CD14-positive monocyte (primary cell): Measurements from ENCODE around the gene KCNG1. TPM values are rescaled to one million over a fixed set of nuclear protein-coding genes. Genes with fewer than 3 reads are reported as not detected.

Experiments used
- DNase-seq, 3 donors: peaks; one replicate each; pipeline ENCODE4 v3.0.0-alpha.2; 2011 to 2022
- H2AFZ ChIP-seq: 2 replicates; pipeline ENCODE4 v1.6.0; 2012; ENCODE audit warnings: mild to moderate bottlenecking, low read depth, low read length, inconsistent platforms; ENCODE audit not compliant: insufficient read depth, poor library complexity, severe bottlenecking
- H3K27ac ChIP-seq, 2 donors: 1 replicate in 1 of 2; 2 replicates in 1 of 2; pipeline ENCODE4 v1.5.1; 2012 to 2013; ENCODE audit warnings: low read length in 2 of 2, control low read depth in 1 of 2, inconsistent platforms in 1 of 2, low read depth in 1 of 2, mild to moderate bottlenecking in 1 of 2
- H3K27me3 ChIP-seq, 2 donors: one replicate each; pipeline versions ENCODE4 v1.6.0 to v1.6.1; 2011 to 2013; ENCODE audit warnings: low read length in 2 of 2; ENCODE audit not compliant: control insufficient read depth in 2 of 2, insufficient read depth in 2 of 2
- H3K36me3 ChIP-seq, 2 donors: replicated peaks in 1 of 2; 1 replicate in 1 of 2; 2 replicates in 1 of 2; pipeline versions ENCODE4 v1.5.1 to v1.6.1; 2012 to 2013; ENCODE audit warnings: low read length in 2 of 2, control low read depth in 1 of 2, inconsistent platforms in 1 of 2, mild to moderate bottlenecking in 1 of 2; ENCODE audit not compliant: insufficient read depth in 2 of 2, control insufficient read depth in 1 of 2
- H3K4me1 ChIP-seq, 2 donors: 1 replicate in 1 of 2; 2 replicates in 1 of 2; pipeline versions ENCODE4 v1.5.1 to v1.6.1; 2012 to 2013; ENCODE audit warnings: low read length in 2 of 2, control low read depth in 1 of 2, inconsistent platforms in 1 of 2, mild to moderate bottlenecking in 1 of 2, moderate library complexity in 1 of 2; ENCODE audit not compliant: insufficient read depth in 2 of 2, control insufficient read depth in 1 of 2
- H3K4me2 ChIP-seq: replicated peaks from 2 replicates; pipeline ENCODE3; 2012; ENCODE audit warnings: low read length, moderate library complexity, mild to moderate bottlenecking; ENCODE audit not compliant: poor library complexity, severe bottlenecking; ENCODE audit errors: extremely low read depth
- H3K4me3 ChIP-seq, 3 experiments: fragments of 200-600 bp in 1 of 3; sonication (generic) in 1 of 3; replicated peaks in 1 of 3; 1 replicate in 2 of 3; 2 replicates in 1 of 3; pipeline ENCODE4 v1.5.1; 2011 to 2013; ENCODE audit warnings: low read length in 3 of 3, mild to moderate bottlenecking in 3 of 3, control low read depth in 2 of 3, low read depth in 2 of 3, inconsistent platforms in 1 of 3, moderate library complexity in 1 of 3
- H3K79me2 ChIP-seq: 2 replicates; pipeline ENCODE4 v1.6.0; 2012; ENCODE audit warnings: mild to moderate bottlenecking, control low read depth, inconsistent platforms, low read length, moderate library complexity; ENCODE audit not compliant: insufficient read depth
- H3K9ac ChIP-seq: 2 replicates; pipeline ENCODE4 v1.6.0; 2017; ENCODE audit warnings: low read length, mild to moderate bottlenecking; ENCODE audit not compliant: insufficient read depth, poor library complexity, severe bottlenecking
- H3K9me3 ChIP-seq, 2 donors: replicated peaks in 1 of 2; 1 replicate in 1 of 2; 2 replicates in 1 of 2; pipeline versions ENCODE4 v1.5.1 to v1.6.1; 2012 to 2013; ENCODE audit warnings: low read length in 2 of 2, control low read depth in 1 of 2; ENCODE audit not compliant: control insufficient read depth in 1 of 2, insufficient read depth in 1 of 2
- H4K20me1 ChIP-seq: 2 replicates; pipeline ENCODE4 v1.6.0; 2012; ENCODE audit warnings: mild to moderate bottlenecking, low read length, control low read depth, moderate library complexity; ENCODE audit not compliant: insufficient read depth
- H3K27ac Mint-ChIP-seq, 7 donors: one replicate each; pipeline ENCODE4 v1.8.0; 2020; ENCODE audit warnings: mild to moderate bottlenecking in 7 of 7, mixed read lengths in 7 of 7, moderate library complexity in 6 of 7, inconsistent platforms in 2 of 7
- H3K27me3 Mint-ChIP-seq, 3 donors: one replicate each; pipeline ENCODE4 v1.8.0; 2021 to 2022; ENCODE audit warnings: low read depth in 3 of 3, mild to moderate bottlenecking in 3 of 3, mixed read lengths in 3 of 3, moderate library complexity in 3 of 3, inconsistent platforms in 1 of 3
- H3K36me3 Mint-ChIP-seq, 2 donors: one replicate each; pipeline ENCODE4 v1.8.0; 2020; ENCODE audit warnings: mixed read lengths in 2 of 2, inconsistent platforms in 1 of 2, mild to moderate bottlenecking in 1 of 2
- H3K4me1 Mint-ChIP-seq: one replicate; pipeline ENCODE4 v1.8.0; 2020; ENCODE audit warnings: mild to moderate bottlenecking, mixed read lengths
- H3K4me3 Mint-ChIP-seq, 2 donors: one replicate each; pipeline ENCODE4 v1.8.0; 2020; ENCODE audit warnings: mild to moderate bottlenecking in 2 of 2, mixed read lengths in 2 of 2, moderate library complexity in 1 of 2
- H3K9me3 Mint-ChIP-seq, 7 donors: one replicate each; pipeline ENCODE4 v1.8.0; 2020 to 2022; ENCODE audit warnings: mixed read lengths in 7 of 7, mild to moderate bottlenecking in 6 of 7, moderate library complexity in 6 of 7, inconsistent platforms in 2 of 7
- CTCF ChIP-seq: fragments of 200-600 bp; IDR thresholded peaks from one replicate; pipeline ENCODE4 v1.8.0; 2022; ENCODE audit warnings: antibody characterized with exemption, mild to moderate bottlenecking
- intact Hi-C, 2 donors: fragments of 100-400 bp; cut with micrococcal nuclease; formaldehyde crosslinking; loops; one replicate each; pipeline versions ENCODE4 v1.15.0 to v1.15.1; 2023
- polyA plus RNA-seq, 3 donors: library from polyadenylated mRNA; depleted of rRNA in 1 of 3; unstranded in 2 of 3; stranded (reverse) in 1 of 3; fragments of 300-500 nt in 2 of 3; fragments of >200 nt in 1 of 3; fragmentation: Illumina TruSeq in 2 of 3; gene quantifications; 1 replicate in 2 of 3; 2 replicates in 1 of 3; pipeline ENCODE4 v1.2.3, GENCODE V29; 2012 to 2021

KCNG1 gene
- polyA plus RNA-seq, 3 donors = 0.04 TPM; not detected in 2

GRCh38 chr20:50953821-50954220 is 69.1 kb downstream of the KCNG1 start:
- Histone ChIP-seq H2AFZ (no peak overlapping the region), H3K9me3 (no peaks in the 10 kb centered on the region), H3K27me3 (no peaks in the 10 kb centered on the region), H3K79me2 (peaks cover 77% of the 10 kb centered on the region), H3K4me2 (no peak overlapping the region), H4K20me1 (peaks cover 78% of the 10 kb centered on the region), H3K4me3 (no peak overlapping the region), H3K27ac (no peak overlapping the region), H3K36me3 (peaks cover 62 to 67% of the 10 kb centered on the region in 2 donors), H3K4me1 (peaks cover 15 to 18% of the 10 kb centered on the region in 2 donors), H3K9ac (no peak overlapping the region)
- Mint-ChIP-seq H3K9me3 (no peaks in the 10 kb centered on the region), H3K4me3 (no peak overlapping the region), H3K4me1 (peaks cover 21% of the 10 kb centered on the region), H3K36me3 (peaks cover 50 to 68% of the 10 kb centered on the region in 2 donors), H3K27me3 (peaks cover 0 to 2% (median 0%) of the 10 kb centered on the region in 3 donors), H3K27ac (no peak overlapping the region)
- TF ChIP-seq CTCF = no peak
- intact Hi-C loops = no loop called here
- no peak for DNase-seq

Other genes with a start within 250 kb of the KCNG1 start
- gene BCAS4, start 228.0 kb downstream of the KCNG1 start, polyA plus RNA-seq = 1 to 10 TPM in 1 of 3 donors, under 1 TPM in 2; 0.16 to 1.0 (median 0.69) TPM
- 10 to 100 TPM in 1 of 3 donors, 1 to 10 TPM in 2; 1.4 to 16.6 (median 3.3) TPM for gene ADNP, start 91.7 kb downstream of the KCNG1 start, polyA plus RNA-seq
- 10 to 100 TPM; 19.1 to 55.1 (median 50.9) TPM for gene DPM1, start 64.6 kb downstream of the KCNG1 start, polyA plus RNA-seq
- gene MOCS3, start 64.3 kb downstream of the KCNG1 start, polyA plus RNA-seq = 1 to 10 TPM in 2 of 3 donors, under 1 TPM in 1; 0.48 to 1.9 (median 1.9) TPM